SIG-M5 (cell line): ENCODE measurements around the gene PPCS.

Source experiments
- DNase-seq: peaks from one replicate; lab custom pipeline; 2025; lab: John Stamatoyannopoulos, UW

PPCS gene

DNA sequence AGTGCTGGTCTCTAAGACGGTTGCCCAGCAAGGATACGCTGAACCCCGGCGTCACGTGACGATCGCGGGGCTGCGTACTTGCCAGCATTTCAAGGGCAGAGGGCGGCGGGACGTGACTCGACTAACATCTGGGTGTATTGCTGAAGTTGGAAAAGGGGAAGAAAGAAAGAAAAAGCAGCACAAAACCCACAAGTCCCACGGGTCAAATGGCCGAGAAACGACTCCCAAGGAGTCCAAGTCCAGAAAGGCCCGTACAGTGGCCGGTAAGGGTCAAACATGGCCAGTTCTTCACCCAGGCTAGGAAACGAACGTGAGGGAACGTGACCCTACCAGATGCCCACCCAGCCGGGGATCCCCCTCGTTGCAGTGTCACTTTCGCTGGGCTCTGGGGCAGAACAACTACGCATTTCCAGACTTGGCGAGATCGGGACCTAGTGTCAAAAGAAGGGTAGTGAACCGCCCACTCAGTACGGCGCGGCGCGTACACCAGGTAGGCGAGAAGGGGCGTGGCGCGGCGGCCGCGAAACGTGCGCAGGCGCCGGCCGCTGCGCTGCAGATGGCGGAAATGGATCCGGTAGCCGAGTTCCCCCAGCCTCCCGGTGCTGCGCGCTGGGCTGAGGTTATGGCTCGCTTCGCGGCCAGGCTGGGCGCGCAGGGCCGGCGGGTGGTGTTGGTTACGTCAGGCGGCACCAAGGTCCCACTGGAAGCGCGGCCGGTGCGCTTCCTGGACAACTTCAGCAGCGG, at the start of gene PPCS, which contains the start of gene ZMYND12:
Gene PPCS (plus strand): TSS at position 534 of the 744 bp plus-strand sequence. CDS start 23 bp downstream, at position 557.
Gene ZMYND12 (minus strand): TSS at position 13 of the 744 bp plus-strand sequence. CDS start 25 bp downstream, outside the sequence.
- DNase-seq: no peak

DNA sequence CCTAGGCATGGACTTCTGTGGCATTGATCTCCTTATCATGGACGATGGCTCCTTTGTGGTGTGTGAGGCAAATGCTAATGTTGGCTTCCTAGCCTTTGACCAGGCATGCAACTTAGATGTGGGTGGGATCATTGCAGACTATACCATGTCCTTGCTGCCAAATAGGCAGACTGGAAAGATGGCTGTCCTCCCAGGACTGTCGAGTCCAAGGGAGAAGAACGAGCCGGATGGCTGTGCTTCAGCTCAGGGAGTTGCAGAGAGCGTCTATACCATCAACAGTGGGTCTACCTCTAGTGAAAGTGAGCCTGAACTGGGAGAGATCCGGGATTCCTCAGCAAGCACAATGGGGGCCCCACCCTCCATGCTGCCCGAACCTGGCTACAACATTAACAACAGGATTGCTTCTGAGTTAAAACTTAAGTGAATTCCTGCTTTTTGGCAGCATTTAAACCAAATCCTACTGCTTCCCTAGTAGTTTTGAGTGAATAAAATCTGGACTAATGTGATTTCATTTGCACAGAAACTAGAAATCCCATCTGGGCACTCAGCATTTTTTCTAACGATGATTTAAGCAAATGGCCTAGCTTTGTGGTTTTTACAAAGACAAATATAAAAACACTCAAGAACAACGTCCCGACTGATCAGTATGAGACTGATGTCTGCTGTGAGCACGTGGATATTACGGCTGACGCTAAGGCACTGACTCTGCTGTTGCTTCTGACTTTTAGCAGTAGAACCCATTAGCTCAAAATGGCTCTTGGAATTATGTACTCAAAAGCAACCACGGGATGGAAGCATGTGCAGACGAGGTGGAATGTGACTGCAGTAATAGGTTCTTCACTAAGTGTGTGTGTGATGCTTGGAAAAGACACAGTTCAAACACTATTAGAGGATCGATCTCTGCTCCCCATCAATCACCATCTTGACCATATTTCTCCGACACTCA, 41.5 kb upstream of the PPCS start:
- no peak for DNase-seq

- DNase-seq: no peak
Measured at GRCh38 chr1:42417166-42417565, 39.2 kb upstream of the PPCS start.

- DNase-seq: no peak
Measured at GRCh38 chr1:42418516-42418915, 37.8 kb upstream of the PPCS start.

GRCh38 chr1:42419126-42419821, 37.1 kb upstream of the PPCS start:
- no peak for DNase-seq

DNA sequence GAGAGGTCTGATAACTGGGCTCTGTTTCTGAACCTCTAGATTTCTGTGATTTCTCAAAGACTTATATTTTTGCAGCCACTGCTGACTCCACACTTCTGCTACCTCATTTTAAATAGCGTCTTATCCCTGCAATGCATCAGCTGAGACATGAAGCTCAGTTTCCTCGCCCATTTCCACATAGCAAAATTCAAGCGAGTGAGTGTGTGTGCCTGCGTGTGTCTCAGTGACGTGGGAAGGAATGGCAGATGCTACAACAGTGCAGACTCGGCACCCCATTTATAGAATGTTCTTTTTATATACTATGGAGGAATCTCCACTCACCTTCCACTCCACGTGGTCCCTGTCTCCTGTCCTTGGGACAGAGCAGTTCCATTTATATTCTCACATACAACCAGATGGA, 36.2 kb upstream of the PPCS start:
- DNase-seq: no peak

DNA sequence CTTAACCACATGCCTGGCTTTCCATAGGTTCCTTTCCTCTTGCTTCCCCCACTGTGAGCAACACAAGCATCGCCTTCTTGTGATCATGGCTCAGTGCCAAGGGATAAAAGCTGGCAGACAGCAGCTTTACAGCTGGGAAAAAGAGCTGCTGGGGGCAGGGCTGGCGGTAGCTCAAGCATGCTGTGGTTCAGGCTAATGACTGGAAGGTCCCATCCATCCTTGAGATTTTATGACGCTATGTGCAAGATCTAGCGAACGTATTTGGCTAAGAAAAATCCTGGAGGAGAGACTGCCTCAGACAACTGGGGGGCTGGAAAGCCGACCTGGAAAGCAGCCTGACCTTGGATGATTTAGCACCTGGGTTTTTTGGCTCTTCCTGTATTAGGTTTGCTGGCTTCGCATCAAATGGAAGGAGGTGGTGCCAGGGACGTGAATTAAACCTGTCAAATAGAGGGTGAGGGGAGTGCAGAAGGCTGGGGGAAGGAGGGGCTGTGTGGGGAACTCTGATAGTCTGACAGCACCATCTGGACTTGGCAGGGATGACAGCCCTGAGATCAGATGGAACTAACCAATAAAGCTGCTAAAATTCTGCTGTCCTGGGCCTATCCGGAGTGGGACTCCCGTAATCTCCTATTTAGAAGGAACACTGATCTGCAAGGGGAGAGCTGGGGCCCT, 35.3 kb upstream of the PPCS start:
- DNase-seq: no peak

GRCh38 chr1:42422737-42423136, 33.6 kb upstream of the PPCS start:
- no peak for DNase-seq

DNA sequence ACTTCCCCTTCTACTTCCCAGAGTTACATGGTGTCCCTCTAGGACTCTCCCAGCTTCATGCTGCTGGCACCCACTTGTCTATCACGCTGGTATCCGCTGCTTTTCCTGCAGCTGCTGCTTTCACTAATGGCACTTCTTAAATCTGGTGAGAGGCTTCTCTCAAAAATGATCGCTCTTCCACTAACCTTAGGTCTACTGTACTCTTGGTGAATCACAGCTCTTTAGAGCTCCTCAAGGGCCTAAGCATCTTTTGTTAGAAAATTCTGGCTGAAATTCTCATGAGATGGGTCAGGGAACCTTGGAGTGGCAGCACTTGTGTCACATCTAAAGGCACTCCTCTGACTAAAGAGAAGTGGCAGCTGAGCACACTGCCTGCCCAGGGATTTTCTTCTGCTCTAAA, 32.7 kb upstream of the PPCS start:
- DNase-seq: no peak

DNA sequence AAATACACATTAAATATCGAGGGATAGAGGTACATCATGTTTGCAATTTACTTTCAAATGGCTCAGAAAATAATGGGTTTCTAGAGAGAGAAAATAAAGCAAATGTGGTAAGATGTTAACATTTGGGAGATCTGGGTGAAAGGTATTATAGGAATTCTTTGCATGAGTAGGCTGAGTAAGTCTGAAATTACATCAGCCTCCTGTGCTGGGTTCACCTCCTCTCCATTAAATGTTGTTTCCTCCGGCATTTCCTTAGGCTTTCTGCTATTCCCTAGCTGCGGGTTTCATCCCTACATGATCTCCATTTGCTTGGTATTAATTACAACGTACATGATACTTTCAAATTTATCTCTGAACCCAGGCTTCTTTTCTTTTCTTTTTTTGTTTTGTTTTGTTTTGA, 32.1 kb upstream of the PPCS start:
- no peak for DNase-seq

DNA sequence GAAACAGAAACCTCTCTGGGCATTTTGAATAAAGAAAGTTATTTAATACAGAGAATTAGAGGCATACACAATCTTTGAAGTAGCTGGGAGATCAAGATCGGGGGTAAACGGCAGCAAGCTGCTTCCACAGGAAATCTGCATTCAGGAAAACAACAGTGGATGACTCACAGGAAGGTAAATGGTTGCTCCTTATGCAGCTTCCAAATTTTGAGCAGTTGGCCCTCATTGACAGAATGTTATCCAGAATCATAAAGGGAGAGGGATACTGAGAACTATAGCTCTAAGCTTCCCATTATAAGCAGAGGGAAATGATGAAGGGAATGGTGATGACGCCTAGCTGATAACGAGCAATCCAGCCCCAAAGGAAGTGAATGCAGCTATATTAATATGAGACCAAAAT, 29.1 kb upstream of the PPCS start:
- no peak for DNase-seq

DNA sequence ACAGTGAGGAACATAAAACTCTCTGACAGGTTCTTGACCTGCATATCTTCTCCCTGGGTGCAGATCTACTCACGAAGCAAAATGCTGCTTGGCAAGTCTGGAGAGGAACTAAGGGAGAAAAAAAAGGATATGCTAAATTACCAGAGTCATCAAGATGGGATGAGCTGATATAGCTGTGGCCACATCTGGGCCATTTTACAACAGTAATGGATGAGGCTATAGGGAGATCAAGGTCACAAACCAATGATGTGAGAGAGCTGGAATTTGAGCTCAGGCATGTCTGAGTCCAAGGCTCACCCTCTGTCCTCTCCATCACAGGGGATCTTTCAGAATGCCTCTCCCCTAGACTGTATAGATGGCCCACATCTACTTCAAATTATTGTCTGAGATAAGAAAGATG, 26.7 kb upstream of the PPCS start:
- no peak for DNase-seq

DNA sequence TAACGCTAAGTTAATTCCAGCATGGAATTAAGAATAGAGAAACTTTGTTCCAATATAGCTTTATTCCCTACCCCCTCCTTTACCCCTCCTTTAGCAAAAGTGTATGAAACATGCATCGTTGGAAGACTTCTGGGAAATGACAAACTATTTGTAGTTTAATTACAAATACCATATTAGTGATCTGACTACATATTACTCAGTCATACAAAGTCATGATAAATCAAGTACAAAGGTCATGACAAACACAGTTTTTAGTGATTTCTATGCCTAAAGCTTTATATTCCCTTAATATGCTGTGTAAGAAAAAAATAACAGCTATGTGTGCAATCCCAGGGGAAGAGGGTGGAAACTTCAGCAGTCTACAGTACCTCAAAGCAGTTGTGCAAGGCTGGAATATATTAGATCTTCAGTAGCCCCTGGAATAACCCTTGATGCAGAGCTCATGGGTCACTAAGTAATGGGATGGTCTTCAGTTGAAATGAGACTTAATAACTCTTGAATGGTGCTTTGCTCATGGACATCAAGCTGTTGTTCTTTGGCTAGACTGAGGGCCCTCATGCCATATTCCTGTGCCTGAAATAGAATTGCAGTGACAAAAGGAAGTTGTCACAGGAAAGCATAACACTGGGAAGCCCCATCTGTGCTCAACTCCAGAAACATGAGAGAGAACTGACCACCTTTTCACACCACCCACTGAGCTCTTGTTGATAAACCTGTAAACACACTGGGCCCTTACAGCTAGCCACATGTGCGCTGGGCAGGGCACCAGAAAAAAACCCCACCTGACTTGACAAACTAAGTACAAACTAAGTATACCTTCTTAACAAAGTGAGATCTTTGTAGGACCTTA, 25.8 kb upstream of the PPCS start:
- DNase-seq: no peak

GRCh38 chr1:42431514-42431913, 24.8 kb upstream of the PPCS start:
- no peak for DNase-seq

GRCh38 chr1:42432714-42433113, 23.6 kb upstream of the PPCS start:
- no peak for DNase-seq

GRCh38 chr1:42433369-42433768, 23.0 kb upstream of the PPCS start:
- DNase-seq: no peak

DNA sequence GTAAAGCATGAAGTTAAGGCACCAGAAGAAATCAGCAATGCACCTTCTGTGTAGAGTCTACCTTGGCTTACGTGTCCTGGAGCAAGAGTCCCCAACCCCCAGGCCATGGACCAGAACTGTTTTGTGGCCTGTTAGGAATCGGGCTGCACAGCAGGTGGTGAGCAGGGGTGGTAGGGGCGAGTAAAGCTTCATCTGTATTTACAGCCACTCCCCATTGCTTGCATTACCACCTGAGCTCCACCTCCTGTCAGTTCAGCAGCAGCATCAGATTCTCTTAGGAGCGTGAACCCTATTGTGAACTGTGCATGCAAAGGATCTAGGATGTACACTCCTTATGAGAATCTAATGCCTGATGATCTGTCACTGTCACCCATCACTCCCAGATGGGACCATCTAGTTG, 22.0 kb upstream of the PPCS start:
- no peak for DNase-seq

- no peak for DNase-seq
Measured at GRCh38 chr1:42439940-42440339, 16.4 kb upstream of the PPCS start.

- DNase-seq: no peak
Measured at GRCh38 chr1:42442662-42443061, 13.7 kb upstream of the PPCS start.

- DNase-seq: no peak
Measured at GRCh38 chr1:42449256-42449655, 7.1 kb upstream of the PPCS start.

GRCh38 chr1:42450061-42450460, 6.3 kb upstream of the PPCS start:
- no peak for DNase-seq
